Measurements from ENCODE around the gene MICAL1.

MICAL1 gene

DNA sequence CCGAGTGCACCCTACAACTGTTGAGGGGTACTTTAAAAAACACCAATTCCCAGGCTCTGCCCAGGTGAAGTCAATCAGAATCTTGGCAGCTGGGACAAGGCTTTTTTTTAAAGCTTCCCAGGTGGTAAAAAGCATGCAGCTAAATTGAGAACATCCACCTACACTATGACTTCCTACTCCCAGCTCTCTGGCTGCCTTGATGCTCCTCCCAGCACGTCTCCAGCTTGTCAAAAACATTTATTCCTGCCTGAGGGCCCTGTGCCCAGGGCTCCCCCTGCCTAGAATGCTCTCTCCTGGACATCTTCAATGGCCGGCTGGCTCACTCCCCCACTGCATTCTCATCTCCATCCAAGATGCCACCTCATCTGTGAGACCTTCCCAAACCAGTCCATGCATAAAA is 17.5 kb upstream of the MICAL1 start:
- Histone ChIP-seq H3K4me2 (ENCODE audit: low read depth, low read length, poor library complexity, severe bottlenecking) (no peak overlapping the region), H3K4me1 (ENCODE audit: insufficient read depth, low read length, poor library complexity, severe bottlenecking) (peaks cover 29% of the 10 kb centered on the region), H3K9me2 (replicated peaks; ENCODE audit: low read depth, low read length) (no peaks in the 10 kb centered on the region), H3K9me3 (ENCODE audit: insufficient read depth, low read depth, low read length) (no peaks in the 10 kb centered on the region), H3F3A (ENCODE audit: low read depth) (no peaks in the 10 kb centered on the region), H3K27me3 (ENCODE audit: insufficient read depth, low read length, poor library complexity, severe bottlenecking) (no peaks in the 10 kb centered on the region), H4K20me1 (ENCODE audit: insufficient read depth, low read length, poor library complexity, severe bottlenecking) (peaks cover 20% of the 10 kb centered on the region), H3K9ac (ENCODE audit: low read depth, low read length, poor library complexity, severe bottlenecking) (no peak overlapping the region), H3K79me2 (ENCODE audit: insufficient read depth, low read length) (peaks cover 62% of the 10 kb centered on the region), H2AFZ (ENCODE audit: low read length) (no peak overlapping the region), H3K4me3 (ENCODE audit: low read length, poor library complexity, severe bottlenecking) (no peak overlapping the region), H3K36me3 (ENCODE audit: insufficient read depth, low read length) (peaks cover 46% of the 10 kb centered on the region; the same call in 1 of the 2 replicates)
- TF ChIP-seq, protein P1, sequence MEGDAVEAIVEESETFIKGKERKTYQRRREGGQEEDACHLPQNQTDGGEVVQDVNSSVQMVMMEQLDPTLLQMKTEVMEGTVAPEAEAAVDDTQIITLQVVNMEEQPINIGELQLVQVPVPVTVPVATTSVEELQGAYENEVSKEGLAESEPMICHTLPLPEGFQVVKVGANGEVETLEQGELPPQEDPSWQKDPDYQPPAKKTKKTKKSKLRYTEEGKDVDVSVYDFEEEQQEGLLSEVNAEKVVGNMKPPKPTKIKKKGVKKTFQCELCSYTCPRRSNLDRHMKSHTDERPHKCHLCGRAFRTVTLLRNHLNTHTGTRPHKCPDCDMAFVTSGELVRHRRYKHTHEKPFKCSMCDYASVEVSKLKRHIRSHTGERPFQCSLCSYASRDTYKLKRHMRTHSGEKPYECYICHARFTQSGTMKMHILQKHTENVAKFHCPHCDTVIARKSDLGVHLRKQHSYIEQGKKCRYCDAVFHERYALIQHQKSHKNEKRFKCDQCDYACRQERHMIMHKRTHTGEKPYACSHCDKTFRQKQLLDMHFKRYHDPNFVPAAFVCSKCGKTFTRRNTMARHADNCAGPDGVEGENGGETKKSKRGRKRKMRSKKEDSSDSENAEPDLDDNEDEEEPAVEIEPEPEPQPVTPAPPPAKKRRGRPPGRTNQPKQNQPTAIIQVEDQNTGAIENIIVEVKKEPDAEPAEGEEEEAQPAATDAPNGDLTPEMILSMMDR (conservative IDR thresholded peaks at IDR 0.05; ENCODE audit: low read length), result no peak
- TF ChIP-seq EZH2phosphoT487 (IDR thresholded peaks at IDR 0.05; ENCODE audit: borderline replicate concordance), result no peak

DNA sequence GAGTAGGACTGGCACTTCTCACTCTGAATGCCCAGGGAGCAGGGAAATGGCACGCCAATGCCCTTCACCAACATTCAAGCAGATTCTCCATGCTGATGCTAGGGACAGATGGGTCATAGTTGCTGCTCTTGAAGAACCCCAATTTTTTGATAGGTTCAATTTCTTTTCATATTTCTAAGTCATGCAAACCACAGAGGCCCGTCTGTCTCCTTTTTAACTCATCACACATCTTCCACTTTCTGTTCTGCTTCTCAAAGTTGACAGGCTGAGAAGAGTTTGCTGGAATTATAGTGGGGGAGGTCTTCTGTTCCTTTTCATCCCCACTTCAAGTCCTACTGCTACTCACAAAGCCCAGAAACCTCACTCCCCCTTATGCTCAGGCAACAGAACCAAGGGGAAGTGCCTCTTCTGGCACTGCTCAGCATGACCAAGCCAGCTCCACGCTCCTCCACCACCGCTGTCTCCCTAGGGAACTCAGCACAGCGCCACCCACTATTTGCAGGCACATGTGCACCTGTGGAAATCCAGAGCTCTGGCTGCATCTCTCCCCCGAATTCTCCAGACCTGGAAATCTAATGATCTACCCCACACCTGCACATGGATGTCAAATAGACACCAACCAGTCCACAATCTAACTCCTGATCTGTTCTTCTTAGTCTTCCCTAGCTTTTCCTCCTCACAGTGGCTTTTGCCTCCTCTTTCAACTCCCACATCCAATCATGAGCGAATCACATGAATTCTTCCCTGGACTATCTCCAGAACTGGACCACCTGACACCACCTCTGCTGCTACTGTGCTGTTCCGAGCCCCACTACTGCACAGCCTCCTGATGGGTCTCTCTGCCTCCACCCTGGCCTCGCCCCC is 16.8 kb upstream of the MICAL1 start:
- peaks cover 13% of the 10 kb centered on the region for H4K20me1 ChIP-seq (ENCODE audit: insufficient read depth, low read length, poor library complexity, severe bottlenecking)
- TF ChIP-seq, protein P1 (conservative IDR thresholded peaks at IDR 0.05; ENCODE audit: low read length), result no peak
- no peak for TF ChIP-seq EZH2phosphoT487 (IDR thresholded peaks at IDR 0.05; ENCODE audit: borderline replicate concordance)
- H3K79me2 ChIP-seq (ENCODE audit: insufficient read depth, low read length), result peaks cover 54% of the 10 kb centered on the region
- no peaks in the 10 kb centered on the region for H3K27me3 ChIP-seq (ENCODE audit: insufficient read depth, low read length, poor library complexity, severe bottlenecking)
- H3K4me1 ChIP-seq (ENCODE audit: insufficient read depth, low read length, poor library complexity, severe bottlenecking), result peaks cover 23% of the 10 kb centered on the region
- H3K4me2 ChIP-seq (ENCODE audit: low read depth, low read length, poor library complexity, severe bottlenecking), result no peak overlapping the region
- H3K36me3 ChIP-seq (ENCODE audit: insufficient read depth, low read length), result peaks cover 53% of the 10 kb centered on the region; the same call in 1 of the 2 replicates
- H3F3A ChIP-seq (ENCODE audit: low read depth), result no peaks in the 10 kb centered on the region
- no peaks in the 10 kb centered on the region for H3K9me3 ChIP-seq (ENCODE audit: insufficient read depth, low read depth, low read length)
- no peak overlapping the region for H2AFZ ChIP-seq (ENCODE audit: low read length)
- H3K9me2 ChIP-seq (replicated peaks; ENCODE audit: low read depth, low read length), result no peaks in the 10 kb centered on the region
- H3K9ac ChIP-seq (ENCODE audit: low read depth, low read length, poor library complexity, severe bottlenecking), result no peak overlapping the region
- H3K4me3 ChIP-seq (ENCODE audit: low read length, poor library complexity, severe bottlenecking), result no peak overlapping the region

DNA sequence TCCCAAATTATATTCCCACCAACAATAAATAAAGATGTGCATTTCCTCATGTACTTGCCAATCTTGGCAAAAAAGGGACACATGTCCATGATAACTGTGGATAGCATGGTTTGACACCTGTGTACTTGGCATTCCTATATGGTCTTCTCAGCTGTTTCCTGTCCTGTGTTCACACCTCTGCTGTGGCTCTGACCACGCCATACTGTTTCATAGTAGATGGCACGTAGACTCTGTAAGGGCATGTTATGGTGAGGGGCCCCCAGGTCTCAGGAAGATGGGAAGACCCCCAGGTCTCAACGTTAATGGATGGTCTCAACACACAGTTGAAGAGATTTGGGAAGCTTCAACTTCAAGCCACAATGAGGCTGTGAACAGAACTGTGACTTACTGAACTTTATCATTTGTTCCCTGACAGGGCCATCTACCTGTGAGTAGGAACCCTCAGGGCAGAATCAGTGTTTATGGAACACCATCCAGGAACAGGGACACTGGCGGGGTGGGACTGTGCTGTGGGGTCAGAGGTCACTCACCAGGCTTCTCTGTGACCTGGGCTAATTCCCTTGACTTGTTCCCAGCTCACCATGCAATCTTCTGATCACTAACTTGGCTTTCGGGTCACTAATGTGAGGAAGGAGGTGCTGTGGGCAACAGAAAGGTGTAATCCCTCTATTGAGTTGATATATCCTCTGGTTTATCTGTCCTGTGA is 15.7 kb upstream of the MICAL1 start:
- Histone ChIP-seq H3K9me3 (ENCODE audit: insufficient read depth, low read depth, low read length) (no peaks in the 10 kb centered on the region), H2AFZ (ENCODE audit: low read length) (no peak overlapping the region), H3F3A (ENCODE audit: low read depth) (no peaks in the 10 kb centered on the region), H3K79me2 (ENCODE audit: insufficient read depth, low read length) (peaks cover 43% of the 10 kb centered on the region), H4K20me1 (ENCODE audit: insufficient read depth, low read length, poor library complexity, severe bottlenecking) (peaks cover 2% of the 10 kb centered on the region), H3K27me3 (ENCODE audit: insufficient read depth, low read length, poor library complexity, severe bottlenecking) (no peaks in the 10 kb centered on the region), H3K4me3 (ENCODE audit: low read length, poor library complexity, severe bottlenecking) (no peak overlapping the region), H3K4me2 (ENCODE audit: low read depth, low read length, poor library complexity, severe bottlenecking) (no peak overlapping the region), H3K4me1 (ENCODE audit: insufficient read depth, low read length, poor library complexity, severe bottlenecking) (peaks cover 12% of the 10 kb centered on the region), H3K9ac (ENCODE audit: low read depth, low read length, poor library complexity, severe bottlenecking) (no peak overlapping the region), H3K9me2 (replicated peaks; ENCODE audit: low read depth, low read length) (no peaks in the 10 kb centered on the region), H3K36me3 (ENCODE audit: insufficient read depth, low read length) (peaks cover 62% of the 10 kb centered on the region)
- no peak for TF ChIP-seq EZH2phosphoT487 (IDR thresholded peaks at IDR 0.05; ENCODE audit: borderline replicate concordance)
- TF ChIP-seq, protein P1 (conservative IDR thresholded peaks at IDR 0.05; ENCODE audit: low read length), result no peak

All from Loucy (cell line).